Cerebellar nuclear complex (tissue), 1 donor: ENCODE data around the gene SMYD1.

Experiments used
- DNase-seq, 2 experiments: peaks; one replicate each; lab custom pipeline; 2025; lab: John Stamatoyannopoulos, UW

The SMYD1 gene

DNA sequence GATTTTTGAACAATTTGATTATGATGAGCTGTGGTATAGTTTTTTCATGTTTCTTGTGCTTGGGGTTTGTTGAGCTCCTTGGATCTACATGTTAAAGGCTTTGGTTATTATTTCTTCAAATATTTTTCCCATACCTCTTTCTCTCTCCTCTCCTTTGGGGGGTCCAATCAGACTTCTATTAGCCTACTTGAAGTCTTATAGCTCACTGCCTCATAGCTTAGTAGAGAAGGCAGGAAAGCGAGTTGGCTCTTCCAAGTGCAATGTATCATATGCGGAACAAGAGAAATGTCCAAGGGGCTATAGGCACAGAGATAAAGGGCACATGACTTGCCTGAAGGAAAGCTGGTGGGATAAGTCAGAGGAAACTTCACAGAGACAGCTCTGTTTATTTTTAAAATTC lies 74.3 kb downstream of the SMYD1 start:
- DNase-seq, result no peak

DNA sequence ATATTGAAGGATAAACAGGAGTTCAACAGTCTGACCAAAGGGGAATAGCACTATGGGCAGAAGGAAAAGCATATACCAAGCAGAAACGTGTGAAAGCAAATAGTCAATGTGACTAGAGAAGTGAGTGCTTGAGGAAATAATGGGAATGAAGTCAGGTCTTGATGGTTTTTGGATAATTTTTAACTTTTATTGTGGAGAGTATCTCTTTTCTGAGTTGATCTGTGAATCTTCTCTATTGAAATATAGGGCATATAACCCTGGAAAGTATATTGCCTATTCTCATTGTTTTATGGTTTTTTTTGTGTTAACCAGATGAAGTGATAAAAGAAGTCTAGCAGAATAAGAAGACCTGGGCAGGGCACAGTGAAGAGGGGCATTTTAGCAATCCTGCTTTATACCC lies 76.6 kb downstream of the SMYD1 start:
- DNase-seq, result no peak

GRCh38 chr2:88144914-88145497 lies 77.4 kb downstream of the SMYD1 start:
- no peak for DNase-seq

- no peak for DNase-seq
Measured at GRCh38 chr2:88146590-88146989, 79.0 kb downstream of the SMYD1 start.

DNA sequence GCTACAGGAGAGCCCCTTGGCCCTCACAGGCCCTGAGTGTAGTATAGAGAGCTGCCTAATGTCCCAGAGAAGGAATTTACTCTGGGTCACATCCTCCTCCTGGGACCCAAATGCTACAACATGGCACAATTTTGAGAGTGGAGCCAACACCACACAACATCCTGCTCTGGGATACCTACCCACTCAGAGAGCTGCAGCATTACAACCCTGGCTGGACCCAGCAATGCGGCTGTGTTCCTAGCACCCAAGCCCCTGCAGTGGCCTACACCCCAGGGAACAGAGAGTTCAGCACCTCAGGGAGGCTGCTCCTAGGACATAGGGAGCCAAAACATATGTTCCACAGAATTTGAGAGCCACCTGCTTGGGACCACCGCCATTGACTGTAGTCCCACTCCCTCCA lies 79.5 kb downstream of the SMYD1 start:
- no peak for DNase-seq

GRCh38 chr2:88148929-88149438 lies 81.4 kb downstream of the SMYD1 start:
- DNase-seq, result no peak

DNA sequence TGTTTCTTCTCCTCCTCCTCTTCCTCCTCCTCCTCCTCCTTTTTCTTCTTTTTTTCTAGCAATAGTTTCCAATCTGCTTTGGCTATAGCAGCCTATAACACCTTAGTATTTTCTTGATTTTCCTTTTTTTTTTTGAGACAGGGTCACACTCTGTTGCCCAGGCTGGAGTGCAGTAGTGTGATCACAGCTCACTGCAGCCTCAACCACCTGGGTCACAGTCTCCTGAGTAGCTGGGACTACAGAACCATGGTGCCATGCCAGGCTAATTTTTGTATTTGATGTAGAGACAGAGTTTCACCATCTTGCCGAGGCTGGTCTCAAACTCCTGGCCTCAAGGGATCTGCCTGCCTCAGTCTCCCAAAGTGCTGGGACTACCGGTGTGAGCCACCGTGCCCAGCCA lies 91.9 kb downstream of the SMYD1 start:
- no peak for DNase-seq

GRCh38 chr2:88159955-88160415 lies 92.4 kb downstream of the SMYD1 start:
- DNase-seq, result no peak

DNA sequence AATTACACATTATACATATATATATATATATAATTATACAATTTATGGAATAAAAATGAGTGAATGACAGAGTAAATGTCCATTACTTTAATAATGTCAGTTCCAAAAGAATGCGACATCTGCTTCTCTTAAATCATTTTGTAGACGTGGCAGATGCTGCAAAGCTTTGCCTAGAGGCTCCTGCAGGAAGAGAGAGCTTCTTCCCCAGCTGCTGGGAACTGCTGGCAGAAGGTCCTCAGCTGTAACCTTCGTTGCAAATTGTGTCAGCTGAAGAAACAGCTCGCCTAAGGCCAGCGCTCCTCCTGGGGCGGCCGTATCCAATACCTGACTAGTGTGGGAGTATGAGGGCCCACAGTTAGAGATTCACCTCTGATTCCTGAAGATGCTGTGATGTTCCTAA lies 92.9 kb downstream of the SMYD1 start:
- no peak for DNase-seq

- no peak for DNase-seq
Measured at GRCh38 chr2:88161446-88162244, 94.0 kb downstream of the SMYD1 start.
